Spinal cord (tissue), 10 donors: ENCODE data around the gene RABEP2. TPM values are rescaled to one million over a fixed set of nuclear protein-coding genes. Genes with fewer than 3 reads are reported as not detected.
"Not testable (repeated sequence)": the region's sequence is repeated elsewhere in the genome, so short reads cannot be mapped to it uniquely, and the experiment has no call there.

ENCODE experiments used
- DNase-seq, 6 donors: peaks; one replicate each; pipeline versions ENCODE4 v3.0.0 to v3.0.0-alpha.2; 2013 to 2015; ENCODE audit warnings: low spot score in 6 of 6, low read depth in 4 of 6
- H3K27ac ChIP-seq: one replicate; pipeline ENCODE4 v1.5.1; 2013; ENCODE audit warnings: low read depth, low read length, control low read depth
- H3K27me3 ChIP-seq: one replicate; pipeline ENCODE4 v1.6.1; 2013; ENCODE audit warnings: low read length; ENCODE audit not compliant: control insufficient read depth, insufficient read depth
- H3K36me3 ChIP-seq: one replicate; pipeline ENCODE4 v1.6.1; 2013; ENCODE audit warnings: low read length; ENCODE audit not compliant: control insufficient read depth, insufficient read depth
- H3K4me1 ChIP-seq: one replicate; pipeline ENCODE4 v1.6.1; 2013; ENCODE audit warnings: low read length; ENCODE audit not compliant: control insufficient read depth, insufficient read depth
- H3K4me3 ChIP-seq: one replicate; pipeline ENCODE4 v1.5.1; 2013; ENCODE audit warnings: low read depth, low read length, control low read depth
- H3K9me3 ChIP-seq: one replicate; pipeline ENCODE4 v1.6.1; 2013; ENCODE audit warnings: low read length; ENCODE audit not compliant: control insufficient read depth, insufficient read depth
- WGBS: methylation state at CpG from one replicate; pipeline ENCODE4 v1.1.5; 2013; ENCODE audit warnings: missing lambda C conversion rate; ENCODE audit not compliant: insufficient coverage; 5-methylcytosine and 5-hydroxymethylcytosine counted together
- polyA plus RNA-seq, 2 donors: library from polyadenylated mRNA; unstranded; fragments of 120-200 nt; gene quantifications; one replicate each; pipeline ENCODE4 v1.2.1, GENCODE V29; 2013; ENCODE audit not compliant: insufficient read length in 2 of 2
- total RNA-seq, 2 donors: library from RNA; depleted of rRNA in 1 of 2; stranded (reverse); fragments of 120-200 nt in 1 of 2; fragments of >200 nt in 1 of 2; gene quantifications; one replicate each; pipeline versions ENCODE4 v1.2.3 to v1.2.4, GENCODE V29; 2013 to 2014
- donor health status: healthy.

Gene RABEP2
- total and polyA plus RNA-seq, 4 donors = 11.2 to 25.8 (median 18.1) TPM

- H3K27me3 ChIP-seq = peaks cover 6% of the 10 kb centered on the region
- H3K36me3 ChIP-seq = no peaks in the 10 kb centered on the region
- no peaks in the 10 kb centered on the region for H3K9me3 ChIP-seq
- H3K27ac ChIP-seq = no peak overlapping the region
- 58% methylated on average over 20 of the region's 25 CpGs for WGBS
- H3K4me1 ChIP-seq = peaks cover 37% of the 10 kb centered on the region
- DNase-seq = no peak
- no peak overlapping the region for H3K4me3 ChIP-seq
Measured at GRCh38 chr16:28883221-28883996, 41.6 kb downstream of the RABEP2 start.

DNA sequence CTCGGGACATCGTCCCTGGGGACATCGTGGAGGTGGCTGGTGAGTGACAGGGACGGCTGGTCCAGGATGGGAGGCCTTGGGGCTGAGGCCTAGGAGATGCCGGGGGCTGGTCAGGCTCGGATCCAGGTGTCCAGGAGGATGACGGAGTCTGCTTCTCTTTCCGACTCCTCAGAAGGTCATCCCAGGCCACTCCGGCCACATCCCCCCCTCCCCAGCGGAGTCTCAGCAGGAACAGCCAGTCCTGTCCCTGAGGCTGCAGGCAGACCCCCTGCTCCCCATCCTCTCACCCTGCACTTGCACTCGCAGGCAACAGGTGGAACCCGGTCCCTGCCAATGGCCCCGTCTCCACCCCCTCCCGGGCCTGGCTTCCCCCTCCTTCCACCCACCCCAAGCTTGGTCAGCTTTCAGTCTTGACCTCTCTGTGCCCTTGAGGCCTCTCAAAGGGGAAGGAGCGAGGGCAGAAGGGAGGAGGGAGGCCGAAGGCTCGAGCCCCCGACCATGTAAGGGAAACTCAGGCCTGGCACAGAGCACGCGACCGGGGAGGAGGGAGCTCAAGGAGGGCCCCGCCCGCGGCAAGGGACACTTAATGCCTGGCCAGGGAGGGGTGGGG is 42.4 kb downstream of the RABEP2 start:
- peak in 1 of 6 donors; percentile 23 for DNase-seq
- no peak overlapping the region for H3K4me3 ChIP-seq
- H3K27me3 ChIP-seq = peaks cover 6% of the 10 kb centered on the region
- H3K36me3 ChIP-seq = no peaks in the 10 kb centered on the region
- H3K27ac ChIP-seq = no peak overlapping the region
- H3K4me1 ChIP-seq = peaks cover 39% of the 10 kb centered on the region
- no peaks in the 10 kb centered on the region for H3K9me3 ChIP-seq
- 29% methylated on average over 24 of the region's 24 CpGs for WGBS

DNA sequence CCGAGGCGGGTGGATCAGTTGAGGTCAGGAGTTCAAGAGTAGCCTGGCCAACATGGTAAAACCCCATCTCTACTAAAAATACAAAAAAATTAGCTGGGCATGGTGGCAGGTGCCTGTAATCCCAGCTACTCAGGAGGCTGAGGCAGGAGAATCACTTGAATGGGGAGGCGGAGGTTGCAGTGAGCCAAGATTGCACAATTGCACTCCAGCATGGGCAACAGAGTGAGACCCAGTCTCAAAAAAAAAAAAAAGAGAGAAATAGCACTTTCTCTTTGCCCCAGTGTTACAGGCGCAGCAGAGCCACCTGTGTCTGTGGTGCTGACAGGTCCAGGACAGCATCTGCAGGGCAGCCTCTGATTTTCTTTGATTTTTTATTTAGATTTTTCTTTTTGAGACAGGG is 43.5 kb downstream of the RABEP2 start:
- H3K4me3 ChIP-seq, H3K27ac ChIP-seq, H3K9me3 ChIP-seq, DNase-seq, H3K27me3 ChIP-seq, H3K36me3 ChIP-seq: not testable (repeated sequence)
- WGBS = 100% methylated on average over 1 of the region's 4 CpGs
- peaks cover 39% of the 10 kb centered on the region for H3K4me1 ChIP-seq

- H3K4me1 ChIP-seq = peaks cover 39% of the 10 kb centered on the region
- H3K27ac ChIP-seq = no peak overlapping the region
- H3K9me3 ChIP-seq = no peaks in the 10 kb centered on the region
- peaks cover 15% of the 10 kb centered on the region for H3K36me3 ChIP-seq
- peaks cover 6% of the 10 kb centered on the region for H3K27me3 ChIP-seq
- 94% methylated on average over 2 of the region's 4 CpGs for WGBS
- DNase-seq = no peak
- H3K4me3 ChIP-seq = no peak overlapping the region
Measured at GRCh38 chr16:28880955-28881354, 44.1 kb downstream of the RABEP2 start.

- Histone ChIP-seq H3K36me3 (peaks cover 19% of the 10 kb centered on the region), H3K27ac (no peak overlapping the region)
- DNase-seq = no peak
Measured at GRCh38 chr16:28880589-28880915, 44.5 kb downstream of the RABEP2 start.

DNA sequence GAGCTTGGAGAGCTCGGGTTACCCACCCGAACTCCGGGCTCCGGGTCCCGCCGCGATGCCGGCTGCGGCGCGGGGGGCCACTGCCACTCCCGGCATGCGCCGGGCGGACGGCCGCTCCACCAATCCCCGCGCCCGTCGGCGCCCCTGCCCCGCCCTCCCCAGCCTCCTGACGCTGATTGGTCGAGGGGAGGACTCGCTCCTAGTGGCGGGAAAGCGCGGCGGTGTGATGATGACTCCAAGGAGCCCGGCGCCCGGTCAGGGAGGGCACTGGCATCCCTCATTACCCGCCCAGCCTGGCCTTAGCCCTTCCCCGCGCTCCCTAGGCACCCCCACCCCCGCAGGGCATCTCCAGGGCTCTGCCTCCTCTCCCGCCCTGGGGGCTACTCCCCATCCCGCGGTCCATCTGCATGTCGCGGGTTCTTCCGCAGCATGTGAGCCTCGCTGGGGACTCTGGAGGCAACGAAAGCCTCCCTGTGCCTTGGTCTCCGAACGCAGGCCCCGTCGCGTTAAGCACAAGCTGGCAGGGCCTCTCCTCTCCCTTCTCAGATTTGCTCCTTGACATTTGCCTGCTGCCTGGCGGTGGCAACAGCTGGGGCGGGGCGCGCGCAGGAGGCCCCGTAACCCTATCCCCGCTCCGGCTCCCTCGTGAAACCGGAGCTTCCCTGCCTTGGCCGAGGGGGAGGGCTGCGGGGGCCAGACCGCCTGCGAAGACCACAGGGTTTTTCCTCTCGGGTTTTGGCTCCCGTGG is 45.0 kb downstream of the RABEP2 start:
- Histone ChIP-seq H3K36me3 (peaks cover 24% of the 10 kb centered on the region), H3K4me1 (peaks cover 39% of the 10 kb centered on the region), H3K27ac (peak overlapping the region; percentile 25), H3K9me3 (no peaks in the 10 kb centered on the region), H3K4me3 (peak overlapping the region; percentile 76), H3K27me3 (peaks cover 6% of the 10 kb centered on the region)
- under 1% methylated on average over 64 of the region's 66 CpGs for WGBS
- peak; percentile 61 to 95 (median 77) for DNase-seq

More at GRCh38 chr16:28880589-28880915, 44.5 kb downstream of the RABEP2 start:
- Histone ChIP-seq H3K27me3 (peaks cover 6% of the 10 kb centered on the region), H3K4me1 (peaks cover 39% of the 10 kb centered on the region), H3K4me3 (no peak overlapping the region), H3K9me3 (no peaks in the 10 kb centered on the region)
- WGBS = 13% methylated on average over 11 of the region's 11 CpGs

- H3K27ac ChIP-seq = peak overlapping the region; percentile 25
- peaks cover 31% of the 10 kb centered on the region for H3K36me3 ChIP-seq
- peak overlapping the region; percentile 76 for H3K4me3 ChIP-seq
- 2% methylated on average over 18 of the region's 27 CpGs for WGBS
- H3K4me1 ChIP-seq = peaks cover 39% of the 10 kb centered on the region
- no peaks in the 10 kb centered on the region for H3K9me3 ChIP-seq
- no peak for DNase-seq
- peaks cover 6% of the 10 kb centered on the region for H3K27me3 ChIP-seq
Measured at GRCh38 chr16:28879261-28879840, 45.7 kb downstream of the RABEP2 start.

DNA sequence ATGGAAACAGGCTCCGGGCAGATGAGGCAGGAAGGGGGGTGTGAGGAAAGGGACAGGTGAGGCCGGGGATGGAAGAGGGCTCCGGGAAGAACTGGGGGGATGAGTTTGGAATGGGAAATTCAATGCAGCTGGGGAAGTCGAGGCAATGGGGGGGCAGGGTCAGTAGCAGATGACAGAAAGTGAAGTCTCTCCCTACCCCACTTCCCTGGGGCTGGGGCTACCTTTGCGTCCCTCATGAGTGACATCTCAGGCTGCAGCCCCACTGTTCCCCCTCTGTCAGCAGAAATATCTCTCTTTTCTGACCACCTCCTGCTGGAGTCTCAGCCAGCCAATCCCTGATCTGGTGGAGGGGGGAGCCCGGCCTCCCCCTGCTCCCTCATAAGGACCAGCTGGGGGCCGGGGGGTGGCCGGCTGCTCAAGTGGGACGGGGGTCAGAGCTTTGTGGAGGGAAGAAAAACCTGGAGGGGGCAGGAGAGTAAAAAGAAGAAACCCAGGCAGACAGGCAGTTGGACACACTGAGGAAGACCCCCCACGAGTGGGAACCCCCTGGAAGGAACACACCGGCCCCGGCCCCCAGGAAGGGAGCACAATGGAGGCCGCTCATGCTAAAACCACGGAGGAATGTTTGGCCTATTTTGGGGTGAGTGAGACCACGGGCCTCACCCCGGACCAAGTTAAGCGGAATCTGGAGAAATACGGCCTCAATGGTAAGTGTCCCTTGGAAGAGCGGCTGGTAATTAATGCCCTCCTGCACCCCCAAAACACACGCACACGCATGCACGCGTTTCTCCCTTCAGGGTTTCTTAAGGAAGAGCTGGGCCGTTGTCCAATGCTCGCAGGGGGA is 46.7 kb downstream of the RABEP2 start, which contains the start of gene ATP2A1:
ATP2A1 (plus strand) TSS at position 406 of the 844 bp plus-strand sequence; CDS start at position 590, 184 bp downstream.
- Histone ChIP-seq H3K4me3 (peak within 1 kb of the TSS; percentile 76), H3K27ac (peak within 1 kb of the TSS; percentile 25), H3K9me3 (no peaks in the 10 kb centered on the region), H3K27me3 (peaks cover 6% of the 10 kb centered on the region), H3K4me1 (peaks cover 35% of the 10 kb centered on the region), H3K36me3 (peaks cover 41% of the 10 kb centered on the region)
- no peak for DNase-seq
- WGBS = 71% methylated on average over 15 of the region's 25 CpGs

- Histone ChIP-seq H3K4me3 (no peak overlapping the region), H3K27ac (no peak overlapping the region), H3K4me1 (peaks cover 28% of the 10 kb centered on the region), H3K9me3 (no peaks in the 10 kb centered on the region), H3K27me3 (peaks cover under 1% of the 10 kb centered on the region), H3K36me3 (peaks cover 48% of the 10 kb centered on the region)
- WGBS = 83% methylated on average over 1 of the region's 2 CpGs
- no peak for DNase-seq
Measured at GRCh38 chr16:28877655-28878000, 47.4 kb downstream of the RABEP2 start.
